Smooth muscle cell of the coronary artery (primary cell): Measurements from ENCODE around the gene ZNF583. TPM values are rescaled to one million over a fixed set of nuclear protein-coding genes. Genes with fewer than 3 reads are reported as not detected.

Experiments
- total RNA-seq: library from RNA; depleted of rRNA; stranded (reverse); fragments of >200 nt; gene quantifications from 2 replicates; pipeline ENCODE4 v1.2.3, GENCODE V29; 2014; ENCODE audit warnings: low replicate concordance

Gene ZNF583
- total RNA-seq, result 6.3 and 12.6 TPM in 2 replicates

GRCh38 chr19:56403764-56404704 is at the start of gene ZNF583:
Gene ZNF583 (plus strand): TSS chr19:56404332. CDS start chr19:56407115, 2,783 bp downstream.

GRCh38 chr19:56393119-56394012 is 10.8 kb upstream of the ZNF583 start, which contains the start of gene ZNF582:
Gene ZNF582 (minus strand): TSS chr19:56393534. CDS start chr19:56391752, 1,782 bp downstream.

Other genes starting within 250 kb of the ZNF583 start
- not detected in 2 replicates for gene GALP, start 228.3 kb upstream of the ZNF583 start, total RNA-seq
- gene ZSCAN5B, start 206.5 kb upstream of the ZNF583 start, total RNA-seq, result not detected in 2 replicates
- gene ZSCAN5C, start 202.1 kb upstream of the ZNF583 start, total RNA-seq, result not detected in 2 replicates
- gene EDDM13, start 131.6 kb upstream of the ZNF583 start, total RNA-seq, result not detected in 2 replicates
- 4.6 and 5.0 TPM in 2 replicates for gene ZSCAN5A, start 89.5 kb upstream of the ZNF583 start, total RNA-seq
- 2.9 and 3.9 TPM in 2 replicates for gene ZNF582, start 10.8 kb upstream of the ZNF583 start, total RNA-seq
- gene ZNF667, start 73.0 kb downstream of the ZNF583 start, total RNA-seq, result 4.3 and 4.4 TPM in 2 replicates
- 2.9 and 5.7 TPM in 2 replicates for gene ZNF471, start 103.5 kb downstream of the ZNF583 start, total RNA-seq
- 2.7 and 7.8 TPM in 2 replicates for gene ZFP28, start 134.6 kb downstream of the ZNF583 start, total RNA-seq
- gene ZNF470, start 163.1 kb downstream of the ZNF583 start, total RNA-seq, result 4.7 and 7.8 TPM in 2 replicates
- 6.8 and 8.3 TPM in 2 replicates for gene ZNF71, start 191.0 kb downstream of the ZNF583 start, total RNA-seq
- 0.38 TPM in 1 of 2 replicates, not detected in the other for gene SMIM17, start 238.8 kb downstream of the ZNF583 start, total RNA-seq